ENCODE results near the gene GNPDA1. TPM values are rescaled to one million over a fixed set of nuclear protein-coding genes. Genes with fewer than 3 reads are reported as not detected.
A peak's percentile ranks its signal among the peaks of the same experiment; 100 is the strongest.

The GNPDA1 gene
- total RNA-seq, 1 experiment from 2014 or later = 62.1 TPM

DNA sequence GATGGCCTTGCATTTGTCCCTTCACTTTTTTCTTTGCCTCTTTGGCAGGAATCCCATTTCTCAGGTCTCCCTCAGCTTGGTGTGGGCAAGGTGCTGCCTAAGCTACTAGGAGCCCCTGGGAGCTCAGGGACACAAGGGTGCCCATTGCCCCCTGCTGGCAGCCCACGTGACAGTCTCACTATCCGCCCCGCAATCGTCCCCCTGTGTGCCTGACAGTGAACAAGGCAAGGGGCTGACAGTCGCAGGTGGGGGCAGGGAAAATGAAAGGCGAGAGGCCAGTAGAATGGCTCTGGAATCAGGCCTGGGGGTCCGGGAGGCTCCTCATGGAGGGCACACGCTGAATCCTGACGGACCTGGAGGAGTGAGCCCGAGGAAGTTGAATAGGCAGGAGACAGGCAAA is 52.8 kb downstream of the GNPDA1 start:
- no peak for DNase-seq (ENCODE audit: extremely low read depth, low read depth)

DNA sequence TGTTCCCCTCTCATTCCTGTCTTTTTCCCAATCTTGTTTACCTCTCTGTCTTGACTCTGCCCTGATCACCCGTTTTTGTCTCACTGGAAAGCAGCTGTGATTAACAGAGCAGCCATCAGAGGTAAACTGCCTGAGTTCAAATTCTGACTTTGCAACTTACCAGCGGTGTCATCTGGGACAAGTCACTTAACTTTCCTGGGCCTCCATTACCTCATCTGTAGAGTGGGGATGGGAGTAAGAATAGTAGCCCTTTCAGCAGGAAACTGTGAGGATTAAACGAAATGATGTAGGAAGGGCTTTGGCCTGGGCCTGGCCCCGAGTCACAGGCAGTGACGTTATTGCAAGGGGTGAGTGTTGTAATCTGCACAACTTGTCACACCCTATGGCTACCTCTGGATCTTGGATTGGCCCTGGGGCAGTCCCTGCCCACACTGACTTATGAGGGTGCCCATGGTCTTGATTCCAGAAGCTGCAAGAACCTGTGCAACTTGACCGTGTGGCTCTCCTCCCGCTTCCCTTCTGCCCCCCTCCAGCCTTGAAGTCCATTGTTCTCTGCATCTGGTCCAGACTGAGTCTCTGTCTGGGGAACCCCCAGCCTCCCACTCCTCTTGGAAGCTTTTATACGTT is 54.2 kb downstream of the GNPDA1 start:
- peak; percentile 14 for DNase-seq (ENCODE audit: extremely low read depth, low read depth)

DNA sequence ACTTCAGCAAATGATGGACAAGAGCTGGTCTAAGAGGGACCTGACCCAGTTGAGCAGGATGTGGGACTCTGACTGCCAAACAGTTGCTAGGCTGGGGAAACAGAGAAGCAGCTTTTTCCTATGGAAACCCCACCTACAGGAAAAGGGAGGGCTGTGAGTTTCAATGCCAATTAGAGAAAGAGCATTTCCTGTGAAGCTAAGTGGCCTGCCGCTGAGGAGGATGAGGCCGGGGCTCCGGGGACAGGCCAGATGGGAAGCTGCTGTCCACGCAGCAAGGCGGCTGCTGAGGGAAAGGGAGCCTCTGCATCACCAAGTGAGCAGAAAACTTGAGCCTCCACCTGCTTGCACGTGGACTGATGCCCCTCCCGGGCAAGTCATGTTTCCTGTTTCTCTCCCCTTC is 54.7 kb downstream of the GNPDA1 start, which contains the start of gene PCDH12:
TSS of gene PCDH12 (minus strand) at position 90 of the 400 bp plus-strand sequence. CDS start 351 bp downstream, outside the sequence.
- no peak for DNase-seq (ENCODE audit: extremely low read depth, low read depth)

DNA sequence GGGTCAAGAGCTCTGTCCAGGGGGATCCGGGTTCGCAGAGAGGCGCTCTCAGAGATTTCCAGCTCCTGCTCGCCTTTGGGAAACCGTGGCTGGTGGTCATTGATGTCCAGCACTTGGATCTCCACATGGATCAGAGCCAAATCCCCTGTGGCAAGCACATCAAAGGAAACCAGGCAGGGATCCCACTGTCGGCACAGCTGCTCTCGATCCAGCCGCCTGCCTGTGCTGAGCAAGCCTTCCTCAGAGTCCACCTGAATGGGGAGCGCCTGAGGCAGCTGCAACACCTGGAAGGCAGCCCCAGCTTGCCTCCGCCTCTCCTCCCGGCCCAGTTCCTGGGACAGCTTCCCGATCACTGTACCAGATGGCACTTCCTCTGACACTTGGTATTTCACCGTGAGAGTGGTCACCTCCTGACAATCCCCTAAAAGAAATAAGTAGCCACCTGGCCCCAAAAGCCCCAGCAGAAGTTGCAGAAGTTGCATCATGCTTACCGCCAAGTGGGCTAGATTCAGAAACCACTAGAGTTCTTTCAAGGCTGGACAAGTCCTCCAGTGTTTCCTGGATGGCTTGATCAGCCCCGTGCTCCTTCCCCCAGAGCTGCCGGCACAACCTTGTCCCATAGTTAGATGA is 55.3 kb downstream of the GNPDA1 start:
- DNase-seq (ENCODE audit: extremely low read depth, low read depth) = no peak

DNA sequence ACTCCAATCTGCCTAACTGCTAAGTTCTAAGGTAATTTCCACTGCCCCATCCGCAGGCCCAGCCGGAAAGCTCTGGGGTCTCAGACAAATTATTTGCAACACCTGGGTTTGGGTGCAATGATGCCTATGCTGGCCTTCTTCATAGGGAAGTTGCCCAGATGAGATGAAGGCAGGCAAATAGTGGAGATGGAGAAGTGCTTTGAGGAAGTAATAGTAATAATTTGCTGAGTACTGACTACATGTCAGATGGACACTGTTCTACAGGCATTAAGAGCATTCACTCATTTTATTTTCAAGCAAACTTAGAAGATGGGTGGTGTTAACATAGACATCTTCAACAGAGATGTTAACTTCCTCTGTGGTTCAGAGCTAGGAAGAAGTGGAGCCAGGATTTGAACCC is 58.6 kb downstream of the GNPDA1 start:
- no peak for DNase-seq (ENCODE audit: extremely low read depth, low read depth)

DNA sequence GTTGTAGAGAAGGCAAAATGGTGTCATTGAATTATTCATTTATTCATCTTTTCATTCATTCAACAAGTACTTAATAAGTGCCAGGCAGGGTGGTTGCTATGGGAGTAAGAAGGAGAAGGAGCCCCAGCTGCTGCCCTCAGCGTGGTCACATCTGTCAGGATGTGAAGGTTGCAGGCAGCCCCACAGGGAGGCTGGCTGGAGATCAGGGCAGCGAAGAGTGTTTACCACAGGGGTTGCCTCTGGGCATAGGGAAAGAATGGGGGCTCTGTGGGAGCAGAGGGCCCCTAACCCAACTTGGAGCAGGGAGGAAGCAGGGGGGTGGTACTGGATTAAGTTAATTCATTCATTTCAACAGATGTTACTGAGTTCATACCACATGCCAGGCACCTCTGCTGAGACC is 60.8 kb downstream of the GNPDA1 start:
- DNase-seq (ENCODE audit: extremely low read depth, low read depth) = no peak

DNA sequence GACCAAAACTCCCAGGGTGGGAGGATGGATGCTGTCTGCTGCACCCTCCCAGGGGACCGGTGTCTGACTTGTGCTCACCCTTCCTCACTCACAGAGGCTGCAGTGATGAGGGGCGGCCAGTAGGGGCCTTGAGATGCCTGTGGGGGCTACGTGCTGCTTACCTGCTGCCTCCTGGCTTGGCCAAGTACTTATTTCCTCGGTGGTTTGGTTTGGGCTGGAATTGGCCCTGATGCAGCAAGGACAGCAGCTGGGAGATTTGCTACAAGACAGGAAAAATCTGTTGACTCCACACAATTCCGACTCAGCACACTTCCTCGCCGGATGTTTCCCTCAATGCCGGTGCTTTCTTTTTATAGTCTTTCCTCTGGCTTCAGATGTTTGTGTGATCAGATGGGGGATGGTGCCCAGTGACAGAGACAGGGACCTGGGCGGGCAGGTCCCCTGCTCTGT is 61.5 kb downstream of the GNPDA1 start:
- DNase-seq (ENCODE audit: extremely low read depth, low read depth) = no peak

Other genes starting within 250 kb of the GNPDA1 start
- 3.3 TPM in 2 replicates for gene PCDH1, start 134.6 kb downstream of the GNPDA1 start, total RNA-seq (2014; rRNA removed; shearing (Covaris generic))
- 78.5 and 79.5 TPM in 2 replicates for gene DELE1, start 89.2 kb downstream of the GNPDA1 start, total RNA-seq (2014; rRNA removed; shearing (Covaris generic))
- 0.05 and 0.09 TPM in 2 replicates for gene PCDH12, start 54.8 kb downstream of the GNPDA1 start, total RNA-seq (2014; rRNA removed; shearing (Covaris generic))
- 68.6 and 70.7 TPM in 2 replicates for gene RNF14, start 43.9 kb downstream of the GNPDA1 start, total RNA-seq (2014; rRNA removed; shearing (Covaris generic))
- 67.8 and 74.8 TPM in 2 replicates for gene NDFIP1, start 95.8 kb upstream of the GNPDA1 start, total RNA-seq (2014; rRNA removed; shearing (Covaris generic))